ENCODE results near the gene ANKRD34B. TPM values are rescaled to one million over a fixed set of nuclear protein-coding genes. Genes with fewer than 3 reads are reported as not detected.

ANKRD34B gene
- polyA plus RNA-seq, 1 donor (not counting 4 experiments of a cell fraction or from before 2014, with no cell fraction given): not detected

GRCh38 chr5:80508844-80509243 lies 61.2 kb downstream of the ANKRD34B start:
- Histone ChIP-seq H3K27ac (ENCODE audit: control insufficient read depth, insufficient read depth, low read length) (no peak overlapping the region), H3K4me3 (ENCODE audit: control insufficient read depth in 2 of 3, extremely low read depth in 1 of 3, insufficient read depth in 2 of 3, low read depth in 1 of 3, low read length in 3 of 3) (no peak overlapping the region), H3K9me3 (ENCODE audit: control insufficient read depth, low read depth, low read length) (no peaks in the 10 kb centered on the region), H3K36me3 (ENCODE audit: control insufficient read depth in 2 of 2, extremely low read depth in 1 of 2, insufficient read depth in 2 of 2, low read length in 2 of 2) (no peaks in the 10 kb centered on the region), H3K9ac (ENCODE audit: control insufficient read depth, extremely low read depth, insufficient read depth, low read length) (no peak overlapping the region), H4K20me1 (ENCODE audit: control insufficient read depth, extremely low read depth, insufficient read depth, low read length) (no peaks in the 10 kb centered on the region), H3K79me2 (ENCODE audit: control insufficient read depth, insufficient read depth, low read length) (no peaks in the 10 kb centered on the region), H3K27me3 (ENCODE audit: control insufficient read depth, extremely low read depth, insufficient read depth, low read length) (no peaks in the 10 kb centered on the region), H3K4me2 (ENCODE audit: control insufficient read depth, extremely low read depth, insufficient read depth, low read depth, low read length) (no peak overlapping the region), H3K9me1 (ENCODE audit: control insufficient read depth, extremely low read depth, insufficient read depth, low read length) (no peaks in the 10 kb centered on the region), H3K4me1 (ENCODE audit: control insufficient read depth, extremely low read depth, insufficient read depth, low read length) (no peaks in the 10 kb centered on the region), H2AFZ (ENCODE audit: control insufficient read depth, low read length) (no peak overlapping the region)
- dilution Hi-C loops (cut with MboI; ENCODE audit: extremely low pct_ligation_motif_present, low sequenced_read_pairs): no loop called here
- TF ChIP-seq CTCF (optimal IDR thresholded peaks at IDR 0.05 in 1 of 3, IDR thresholded peaks at IDR 0.05 in 1 of 3, conservative IDR thresholded peaks at IDR 0.05 in 1 of 3; ENCODE audit: extremely low read depth in 1 of 3, insufficient read depth in 2 of 3, low read length in 3 of 3) (no peak), EZH2 (IDR thresholded peaks at IDR 0.05; ENCODE audit: low read length) (no peak)
- DNase-seq (ENCODE audit: low read depth, low spot score) (no peak), FAIRE-seq (no peak)

GRCh38 chr5:80507663-80508062 lies 62.4 kb downstream of the ANKRD34B start:
- H3K36me3 ChIP-seq (ENCODE audit: control insufficient read depth in 2 of 2, extremely low read depth in 1 of 2, insufficient read depth in 2 of 2, low read length in 2 of 2): no peaks in the 10 kb centered on the region
- H2AFZ ChIP-seq (ENCODE audit: control insufficient read depth, low read length): no peak overlapping the region
- no peaks in the 10 kb centered on the region for H3K9me1 ChIP-seq (ENCODE audit: control insufficient read depth, extremely low read depth, insufficient read depth, low read length)
- no peak overlapping the region for H3K9ac ChIP-seq (ENCODE audit: control insufficient read depth, extremely low read depth, insufficient read depth, low read length)
- no peaks in the 10 kb centered on the region for H3K27me3 ChIP-seq (ENCODE audit: control insufficient read depth, extremely low read depth, insufficient read depth, low read length)
- no peak overlapping the region for H3K4me3 ChIP-seq (ENCODE audit: control insufficient read depth in 2 of 3, extremely low read depth in 1 of 3, insufficient read depth in 2 of 3, low read depth in 1 of 3, low read length in 3 of 3)
- DNase-seq (ENCODE audit: low read depth, low spot score): no peak
- no peak overlapping the region for H3K27ac ChIP-seq (ENCODE audit: control insufficient read depth, insufficient read depth, low read length)
- H3K9me3 ChIP-seq (ENCODE audit: control insufficient read depth, low read depth, low read length): no peaks in the 10 kb centered on the region
- H4K20me1 ChIP-seq (ENCODE audit: control insufficient read depth, extremely low read depth, insufficient read depth, low read length): no peaks in the 10 kb centered on the region
- no peak overlapping the region for H3K4me2 ChIP-seq (ENCODE audit: control insufficient read depth, extremely low read depth, insufficient read depth, low read depth, low read length)
- dilution Hi-C loops (cut with MboI; ENCODE audit: extremely low pct_ligation_motif_present, low sequenced_read_pairs): no loop called here
- no peak for TF ChIP-seq EZH2 (IDR thresholded peaks at IDR 0.05; ENCODE audit: low read length)
- no peak for TF ChIP-seq CTCF (optimal IDR thresholded peaks at IDR 0.05 in 1 of 3, IDR thresholded peaks at IDR 0.05 in 1 of 3, conservative IDR thresholded peaks at IDR 0.05 in 1 of 3; ENCODE audit: extremely low read depth in 1 of 3, insufficient read depth in 2 of 3, low read length in 3 of 3)
- H3K4me1 ChIP-seq (ENCODE audit: control insufficient read depth, extremely low read depth, insufficient read depth, low read length): peaks cover 2% of the 10 kb centered on the region
- FAIRE-seq: no peak
- no peaks in the 10 kb centered on the region for H3K79me2 ChIP-seq (ENCODE audit: control insufficient read depth, insufficient read depth, low read length)

Small RNA genes lying within 50 kb of the gene (small RNA-seq; reads per million reads assigned to genes)
- 0 reads per million in 3 experiments for gene DBIP2 (ENCODE audit: insufficient read length in 3 of 3, low read depth in 3 of 3, low replicate concordance in 1 of 3)

Other genes with a start within 250 kb of the ANKRD34B start
- gene ZFYVE16, start 162.2 kb downstream of the ANKRD34B start, polyA plus RNA-seq: 6.4 to 13.5 TPM (median 8.5 TPM) in 3 replicates
- 0.80 to 1.0 TPM (median 0.83 TPM) in 3 replicates for gene FAM151B, start 82.2 kb downstream of the ANKRD34B start, polyA plus RNA-seq
- 6.6 to 11.1 TPM (median 10.1 TPM) in 3 replicates for gene MSH3, start 84.4 kb upstream of the ANKRD34B start, polyA plus RNA-seq
- 4.4 to 19.7 TPM (median 16.7 TPM) in 3 replicates for gene DHFR, start 84.7 kb upstream of the ANKRD34B start, polyA plus RNA-seq